ENCODE measurements around the gene ERP27.

- TF ChIP-seq CTCF (optimal IDR thresholded peaks at IDR 0.05 in 1 of 3, IDR thresholded peaks at IDR 0.05 in 1 of 3, conservative IDR thresholded peaks at IDR 0.05 in 1 of 3; ENCODE audit: extremely low read depth in 1 of 3, insufficient read depth in 2 of 3, low read length in 3 of 3) (no peak), EZH2 (IDR thresholded peaks at IDR 0.05; ENCODE audit: low read length) (no peak)
Observed at GRCh38 chr12:14948672-14949071, 10.3 kb upstream of the ERP27 start.

Data from keratinocyte (primary cell).